ENCODE data around the gene DNALI1. TPM values are rescaled to one million over a fixed set of nuclear protein-coding genes. Genes with fewer than 3 reads are reported as not detected.
"Not testable (repeated sequence)": the region's sequence is repeated elsewhere in the genome, so short reads cannot be mapped to it uniquely, and the experiment has no call there.

Gene DNALI1
- total RNA-seq, 1 donor from 2014 or later = 13.2 TPM

DNA sequence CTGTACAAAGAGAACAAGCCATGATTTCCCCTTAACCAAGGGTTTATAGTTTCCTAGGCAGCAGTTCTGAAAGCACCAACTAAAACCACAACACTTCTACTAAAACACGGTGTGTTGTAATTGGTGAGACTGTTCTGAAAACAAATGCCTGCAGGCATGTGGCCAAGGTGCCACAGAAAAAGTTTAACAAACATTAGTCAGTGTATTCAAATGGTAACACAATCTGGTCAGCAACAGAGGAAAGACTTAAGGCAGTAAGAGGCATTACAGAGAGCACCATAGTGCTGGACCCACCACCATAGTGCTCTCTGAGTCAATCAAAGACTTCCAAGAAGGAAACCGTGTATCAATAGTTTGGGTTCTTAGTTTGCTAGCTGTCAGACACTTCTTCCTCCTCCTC, 19.4 kb upstream of the DNALI1 start:
- Histone ChIP-seq H3K27me3 (no peaks in the 10 kb centered on the region), H3K9me3 (no peaks in the 10 kb centered on the region), H3K4me3 (no peak overlapping the region), H3K4me1 (peaks cover 15% of the 10 kb centered on the region), H3K36me3 (peaks cover 53% of the 10 kb centered on the region), H3K27ac (no peak overlapping the region)
- ATAC-seq = peak; percentile 25
- TF ChIP-seq, protein P1, sequence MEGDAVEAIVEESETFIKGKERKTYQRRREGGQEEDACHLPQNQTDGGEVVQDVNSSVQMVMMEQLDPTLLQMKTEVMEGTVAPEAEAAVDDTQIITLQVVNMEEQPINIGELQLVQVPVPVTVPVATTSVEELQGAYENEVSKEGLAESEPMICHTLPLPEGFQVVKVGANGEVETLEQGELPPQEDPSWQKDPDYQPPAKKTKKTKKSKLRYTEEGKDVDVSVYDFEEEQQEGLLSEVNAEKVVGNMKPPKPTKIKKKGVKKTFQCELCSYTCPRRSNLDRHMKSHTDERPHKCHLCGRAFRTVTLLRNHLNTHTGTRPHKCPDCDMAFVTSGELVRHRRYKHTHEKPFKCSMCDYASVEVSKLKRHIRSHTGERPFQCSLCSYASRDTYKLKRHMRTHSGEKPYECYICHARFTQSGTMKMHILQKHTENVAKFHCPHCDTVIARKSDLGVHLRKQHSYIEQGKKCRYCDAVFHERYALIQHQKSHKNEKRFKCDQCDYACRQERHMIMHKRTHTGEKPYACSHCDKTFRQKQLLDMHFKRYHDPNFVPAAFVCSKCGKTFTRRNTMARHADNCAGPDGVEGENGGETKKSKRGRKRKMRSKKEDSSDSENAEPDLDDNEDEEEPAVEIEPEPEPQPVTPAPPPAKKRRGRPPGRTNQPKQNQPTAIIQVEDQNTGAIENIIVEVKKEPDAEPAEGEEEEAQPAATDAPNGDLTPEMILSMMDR (IDR thresholded peaks at IDR 0.05) = no peak
- DNase-seq = no peak
- intact Hi-C loops (cut with DNase I) = no loop called here

DNA sequence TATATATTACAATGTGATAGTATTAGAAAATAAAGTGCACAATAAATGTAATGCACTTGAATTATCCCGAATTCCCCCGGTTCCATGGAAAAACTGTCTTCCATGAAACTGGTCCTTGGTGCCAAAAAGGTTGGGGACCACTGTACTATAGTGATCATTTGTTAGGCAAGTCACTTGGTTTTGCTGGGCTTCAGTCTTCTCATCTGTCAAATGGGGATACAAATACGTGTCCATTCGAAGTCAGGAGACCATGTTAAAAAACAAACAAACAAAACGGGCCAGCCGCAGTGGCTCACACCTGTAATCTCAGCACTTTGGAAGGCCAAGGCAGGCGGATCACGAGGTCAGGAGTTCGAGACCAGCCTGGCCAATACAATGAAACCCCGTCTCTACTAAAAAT, 17.6 kb upstream of the DNALI1 start:
- H3K36me3 ChIP-seq = peaks cover 57% of the 10 kb centered on the region
- H3K9me3 ChIP-seq; H3K27me3 ChIP-seq; H3K4me1 ChIP-seq; ATAC-seq; H3K27ac ChIP-seq; intact Hi-C loops (cut with DNase I); DNase-seq; H3K4me3 ChIP-seq: not testable (repeated sequence)

DNA sequence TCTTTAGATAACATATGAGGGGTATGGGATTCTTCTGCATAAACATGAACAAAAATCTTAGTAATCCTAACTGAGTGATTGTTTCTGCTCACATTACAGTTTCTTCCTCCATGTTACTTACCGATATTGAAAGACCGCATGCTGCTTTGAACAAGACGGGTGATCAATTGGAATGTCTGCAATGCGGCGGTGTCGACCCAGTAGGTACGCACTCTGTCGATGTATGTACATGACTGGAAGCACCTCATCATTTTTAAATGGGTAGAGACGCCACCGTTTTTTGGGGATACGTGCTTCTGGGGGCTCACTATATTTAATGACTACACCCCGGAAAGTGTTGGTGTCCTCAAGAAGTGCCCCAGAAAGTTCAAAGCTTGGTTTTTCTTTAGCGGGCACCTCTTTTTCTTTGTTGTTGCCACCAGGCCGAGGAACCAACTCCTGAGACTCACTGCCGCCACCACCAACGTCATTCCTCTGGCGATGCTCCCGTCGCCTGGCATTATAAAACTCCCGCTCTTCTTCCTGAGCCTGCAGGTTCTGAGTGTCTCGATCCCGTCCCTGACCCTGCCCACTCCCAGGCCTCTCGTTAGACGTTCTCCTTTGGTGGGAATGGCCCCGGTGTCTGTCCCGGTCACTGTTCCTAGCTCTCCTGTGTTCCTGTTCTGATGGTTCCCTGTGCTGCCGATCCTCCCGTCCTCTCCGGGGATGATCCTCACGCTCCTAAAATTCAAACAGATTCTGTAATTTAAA, 16.5 kb upstream of the DNALI1 start:
- no peaks in the 10 kb centered on the region for H3K9me3 ChIP-seq
- H3K36me3 ChIP-seq = peaks cover 57% of the 10 kb centered on the region
- TF ChIP-seq, protein P1 (IDR thresholded peaks at IDR 0.05) = no peak
- intact Hi-C loops (cut with DNase I) = no loop called here
- H3K27me3 ChIP-seq = no peaks in the 10 kb centered on the region
- ATAC-seq (no peak), DNase-seq (no peak)
- H3K4me1 ChIP-seq = no peaks in the 10 kb centered on the region
- H3K4me3 ChIP-seq = no peak overlapping the region
- H3K27ac ChIP-seq = no peak overlapping the region

DNA sequence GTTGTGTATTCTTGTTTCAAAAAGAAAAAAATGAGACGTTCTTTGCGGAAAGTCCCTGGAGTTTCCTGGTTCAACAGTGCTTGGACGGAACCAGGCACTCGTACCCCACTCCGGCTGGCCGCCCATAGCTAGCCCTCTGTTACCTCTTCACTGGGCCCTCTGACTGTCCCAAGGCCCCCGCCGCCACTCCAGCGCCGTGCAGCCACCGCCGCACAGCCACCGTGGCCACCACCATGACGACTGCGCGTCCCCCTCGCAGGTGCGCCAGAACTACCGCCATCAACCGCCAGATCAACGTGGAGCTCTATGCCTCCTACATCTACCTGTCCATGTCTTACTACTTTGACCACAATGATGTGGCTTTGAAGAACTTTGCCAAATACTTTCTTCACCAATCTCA, 12.2 kb upstream of the DNALI1 start:
- H3K4me3 ChIP-seq = no peak overlapping the region
- intact Hi-C loops (cut with DNase I) = no loop called here
- H3K27me3 ChIP-seq = no peaks in the 10 kb centered on the region
- DNase-seq = no peak
- H3K9me3 ChIP-seq = no peaks in the 10 kb centered on the region
- H3K4me1 ChIP-seq = no peaks in the 10 kb centered on the region
- no peak overlapping the region for H3K27ac ChIP-seq
- no peak for ATAC-seq
- H3K36me3 ChIP-seq = peaks cover 57% of the 10 kb centered on the region
- TF ChIP-seq, protein P1 (IDR thresholded peaks at IDR 0.05) = no peak

DNA sequence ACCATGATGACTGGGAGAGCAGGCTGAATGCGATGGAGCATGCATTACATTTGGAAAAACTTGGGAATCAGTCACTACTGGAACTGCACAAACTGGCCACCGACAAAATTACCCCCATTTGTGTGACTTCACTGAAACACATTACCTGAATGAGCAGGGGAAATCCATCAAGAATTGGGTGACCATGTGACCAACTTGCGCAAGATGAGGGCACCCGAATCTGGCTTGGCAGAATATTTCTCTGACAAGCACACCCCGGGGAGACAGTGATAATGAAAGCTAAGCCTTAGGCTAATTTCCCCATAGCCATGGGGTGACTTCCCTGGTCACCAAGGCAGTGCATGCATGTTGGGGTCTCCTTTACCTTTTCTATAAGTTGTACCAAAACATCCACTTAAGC, 11.7 kb upstream of the DNALI1 start:
- DNase-seq (no peak), ATAC-seq (no peak)
- no peaks in the 10 kb centered on the region for H3K27me3 ChIP-seq
- no peak overlapping the region for H3K27ac ChIP-seq
- no peaks in the 10 kb centered on the region for H3K4me1 ChIP-seq
- H3K4me3 ChIP-seq = no peak overlapping the region
- no peaks in the 10 kb centered on the region for H3K9me3 ChIP-seq
- peaks cover 57% of the 10 kb centered on the region for H3K36me3 ChIP-seq
- TF ChIP-seq, protein P1 (IDR thresholded peaks at IDR 0.05) = no peak
- intact Hi-C loops (cut with DNase I) = no loop called here

DNA sequence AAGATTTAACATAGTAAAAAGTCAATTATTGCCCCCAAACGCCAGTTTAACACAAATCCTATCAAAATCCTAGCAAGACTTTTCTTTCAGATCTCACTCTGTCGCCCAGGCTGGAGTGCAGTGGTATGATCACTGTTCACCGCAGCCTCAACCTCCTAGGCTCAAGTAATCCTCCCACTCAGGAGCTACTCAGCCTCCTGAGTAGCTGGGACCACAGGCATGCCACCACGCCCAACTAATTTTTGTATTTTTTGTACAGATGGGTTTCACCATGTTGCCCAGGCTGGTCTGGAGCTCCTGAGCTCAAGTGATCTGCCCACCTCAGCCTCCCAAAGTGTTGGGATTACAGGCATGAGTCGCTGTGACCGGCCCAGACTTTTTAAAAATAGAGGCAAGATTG, 7.4 kb upstream of the DNALI1 start:
- intact Hi-C loops (cut with DNase I) = no loop called here

More for the DNA sequence above, 7.4 kb upstream of the DNALI1 start:
- H3K27me3 ChIP-seq = no peaks in the 10 kb centered on the region
- no peak for DNase-seq
- peaks cover 52% of the 10 kb centered on the region for H3K36me3 ChIP-seq
- ATAC-seq = no peak
- H3K27ac ChIP-seq = no peak overlapping the region
- peaks cover 21% of the 10 kb centered on the region for H3K4me1 ChIP-seq
- H3K9me3 ChIP-seq = no peaks in the 10 kb centered on the region
- TF ChIP-seq, protein P1 (IDR thresholded peaks at IDR 0.05) = no peak
- no peak overlapping the region for H3K4me3 ChIP-seq

Measured in upper lobe of right lung (tissue), 1 donor.